K562 (cell line): Measurements from ENCODE around the gene TGFBR3L.

ENCODE experiments used
- CHD2 ChIP-seq: IDR thresholded peaks from 2 replicates; pipeline ENCODE4 v1.6.1; 2011; ENCODE audit warnings: low read depth, low read length
- KDM1A ChIP-seq, 2 experiments: fragments of 450-650 bp; IDR thresholded peaks; 2 replicates each; pipeline ENCODE4 v1.6.1; 2016; ENCODE audit warnings: mild to moderate bottlenecking in 2 of 2
- MEF2A ChIP-seq: IDR thresholded peaks from 2 replicates; pipeline ENCODE4 v1.6.1; 2011; ENCODE audit warnings: low read depth, mild to moderate bottlenecking, low read length, moderate library complexity; ENCODE audit not compliant: control insufficient read depth
- NFE2L1 ChIP-seq: fragments of 450-650 bp; IDR thresholded peaks from 2 replicates; pipeline ENCODE4 v1.6.1; 2016; ENCODE audit warnings: missing genetic modification characterization, low read depth, mild to moderate bottlenecking, missing compliant biosample characterization, moderate library complexity, borderline replicate concordance
- NR2C2 ChIP-seq, 2 experiments: fragments of 200-800 bp in 1 of 2; sonication (Bioruptor generic) in 1 of 2; sonication (generic) in 1 of 2; formaldehyde crosslinking in 1 of 2; IDR thresholded peaks; 2 replicates each; pipeline versions ENCODE4 v1.6.1 to v1.8.0; 2016 to 2022; ENCODE audit warnings: mild to moderate bottlenecking in 1 of 2, missing compliant biosample characterization in 1 of 2, missing genetic modification characterization in 1 of 2, missing genetic modification reagents in 1 of 2
- RBM25 ChIP-seq: fragments of 200-400 bp; formaldehyde crosslinking; IDR thresholded peaks from 2 replicates; pipeline ENCODE4 v1.6.1; 2018; ENCODE audit warnings: low read length, low read depth, moderate library complexity; ENCODE audit not compliant: severe bottlenecking
- RFX7 ChIP-seq: fragments of 250-450 bp; sonication (Bioruptor Pico); IDR thresholded peaks from 2 replicates; pipeline ENCODE4 v1.5.1; 2021; ENCODE audit warnings: mild to moderate bottlenecking
- SAFB2 ChIP-seq: fragments of 200-400 bp; formaldehyde crosslinking; IDR thresholded peaks from 2 replicates; pipeline ENCODE4 v1.6.1; 2018; ENCODE audit warnings: borderline replicate concordance, low read length, low read depth, moderate library complexity; ENCODE audit not compliant: severe bottlenecking
- SMAD2 ChIP-seq: fragments of 150-350 bp; IDR thresholded peaks from 2 replicates; pipeline ENCODE4 v1.6.1; 2014; ENCODE audit warnings: low read depth, mild to moderate bottlenecking, low read length
- ZC3H11A ChIP-seq: IDR thresholded peaks from 2 replicates; pipeline ENCODE4 v1.6.1; 2012; ENCODE audit warnings: low read depth, low read length, improper control_type of control experiment
- ZFP36 ChIP-seq: fragments of 150-350 bp; IDR thresholded peaks from 2 replicates; pipeline ENCODE4 v1.6.1; 2018; ENCODE audit warnings: low read length, low read depth; ENCODE audit not compliant: partially characterized antibody
- ZNF274 ChIP-seq: IDR thresholded peaks from 2 replicates; pipeline ENCODE4 v1.6.1; 2011; ENCODE audit warnings: low read depth, mild to moderate bottlenecking, low read length, moderate library complexity, borderline replicate concordance
- TF ChIP-seq, protein P1 (sequence below): sonication (generic); formaldehyde crosslinking; IDR thresholded peaks from 2 replicates; pipeline ENCODE4 v1.8.0; 2022; ENCODE audit warnings: mild to moderate bottlenecking, missing genetic modification reagents
- TF ChIP-seq, protein P2 (sequence below), 3 experiments: IDR thresholded peaks in 2 of 3; conservative IDR thresholded peaks in 1 of 3; 2 replicates each; pipeline ENCODE4 v1.5.1; 2011 to 2012; ENCODE audit warnings: low read length in 3 of 3, mild to moderate bottlenecking in 3 of 3, control low read depth in 2 of 3, improper control_type of control experiment in 1 of 3, inconsistent platforms in 1 of 3, low read depth in 1 of 3, mixed read lengths in 1 of 3, moderate library complexity in 1 of 3; ENCODE audit not compliant: insufficient read depth in 2 of 3

DNA sequence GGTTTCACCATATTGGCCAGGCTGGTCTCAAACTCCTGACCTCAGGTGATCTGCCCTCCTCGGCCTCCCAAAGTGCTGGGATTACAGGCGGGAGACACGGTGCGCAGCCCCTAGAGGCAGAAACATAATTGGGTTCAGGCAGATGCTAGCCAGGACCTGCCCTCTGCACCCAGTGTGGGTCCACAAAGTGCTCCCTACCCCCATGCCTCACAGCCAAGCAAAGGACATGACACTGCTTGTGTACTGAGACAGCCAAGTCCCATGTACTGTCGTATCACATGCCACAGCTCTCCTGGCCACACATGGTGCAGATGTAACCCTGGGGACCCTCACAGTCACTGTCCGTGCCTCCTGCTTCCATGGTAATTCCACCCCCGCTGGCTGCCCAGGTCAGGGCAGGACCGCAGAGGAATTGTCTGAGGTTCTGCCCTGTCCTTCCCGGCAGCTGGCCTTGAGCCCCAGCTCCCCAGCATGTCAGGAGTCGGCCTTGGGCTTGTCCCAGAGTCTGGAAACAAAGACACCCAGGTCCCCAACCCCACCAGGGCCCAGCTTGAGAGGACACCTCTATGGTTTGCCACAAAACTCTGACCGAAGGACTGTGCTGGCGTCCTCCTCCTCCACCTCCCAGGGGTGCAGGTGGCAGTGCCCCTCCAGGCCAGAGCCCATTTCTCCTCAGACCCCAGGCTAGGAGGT lies 48.1 kb upstream of the TGFBR3L start:
- TF ChIP-seq SAFB2 (no peak), CHD2 (no peak), SMAD2 (no peak), MEF2A (no peak), NFE2L1 (tag) (no peak), ZC3H11A (no peak), ZNF274 (no peak), RBM25 (no peak), RFX7 (no peak), ZFP36 (no peak), NR2C2 (CRISPR knock-in tag; IDR thresholded peaks at IDR 0.05) (no peak), NR2C2 (tag; IDR thresholded peaks at IDR 0.05) (no peak), KDM1A (IDR thresholded peaks at IDR 0.05) (no peak)
- TF ChIP-seq, protein P1, sequence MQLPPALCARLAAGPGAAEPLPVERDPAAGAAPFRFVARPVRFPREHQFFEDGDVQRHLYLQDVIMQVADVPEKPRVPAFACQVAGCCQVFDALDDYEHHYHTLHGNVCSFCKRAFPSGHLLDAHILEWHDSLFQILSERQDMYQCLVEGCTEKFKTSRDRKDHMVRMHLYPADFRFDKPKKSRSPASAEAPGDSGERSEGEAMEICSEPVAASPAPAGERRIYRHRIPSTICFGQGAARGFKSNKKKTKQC, result no peak
- TF ChIP-seq, protein P2, sequence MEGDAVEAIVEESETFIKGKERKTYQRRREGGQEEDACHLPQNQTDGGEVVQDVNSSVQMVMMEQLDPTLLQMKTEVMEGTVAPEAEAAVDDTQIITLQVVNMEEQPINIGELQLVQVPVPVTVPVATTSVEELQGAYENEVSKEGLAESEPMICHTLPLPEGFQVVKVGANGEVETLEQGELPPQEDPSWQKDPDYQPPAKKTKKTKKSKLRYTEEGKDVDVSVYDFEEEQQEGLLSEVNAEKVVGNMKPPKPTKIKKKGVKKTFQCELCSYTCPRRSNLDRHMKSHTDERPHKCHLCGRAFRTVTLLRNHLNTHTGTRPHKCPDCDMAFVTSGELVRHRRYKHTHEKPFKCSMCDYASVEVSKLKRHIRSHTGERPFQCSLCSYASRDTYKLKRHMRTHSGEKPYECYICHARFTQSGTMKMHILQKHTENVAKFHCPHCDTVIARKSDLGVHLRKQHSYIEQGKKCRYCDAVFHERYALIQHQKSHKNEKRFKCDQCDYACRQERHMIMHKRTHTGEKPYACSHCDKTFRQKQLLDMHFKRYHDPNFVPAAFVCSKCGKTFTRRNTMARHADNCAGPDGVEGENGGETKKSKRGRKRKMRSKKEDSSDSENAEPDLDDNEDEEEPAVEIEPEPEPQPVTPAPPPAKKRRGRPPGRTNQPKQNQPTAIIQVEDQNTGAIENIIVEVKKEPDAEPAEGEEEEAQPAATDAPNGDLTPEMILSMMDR (IDR thresholded peaks at IDR 0.05 in 2 of 3, conservative IDR thresholded peaks at IDR 0.05 in 1 of 3; ENCODE audit: insufficient read depth in 2 of 3, low read depth in 1 of 3, low read length in 3 of 3), result no peak
